Measurements from ENCODE around the gene PCBP3. TPM values are rescaled to one million over a fixed set of nuclear protein-coding genes. Genes with fewer than 3 reads are reported as not detected.

PCBP3 gene
- total RNA-seq, 2 donors from 2014 or later = 0.77 to 17.2 TPM

DNA sequence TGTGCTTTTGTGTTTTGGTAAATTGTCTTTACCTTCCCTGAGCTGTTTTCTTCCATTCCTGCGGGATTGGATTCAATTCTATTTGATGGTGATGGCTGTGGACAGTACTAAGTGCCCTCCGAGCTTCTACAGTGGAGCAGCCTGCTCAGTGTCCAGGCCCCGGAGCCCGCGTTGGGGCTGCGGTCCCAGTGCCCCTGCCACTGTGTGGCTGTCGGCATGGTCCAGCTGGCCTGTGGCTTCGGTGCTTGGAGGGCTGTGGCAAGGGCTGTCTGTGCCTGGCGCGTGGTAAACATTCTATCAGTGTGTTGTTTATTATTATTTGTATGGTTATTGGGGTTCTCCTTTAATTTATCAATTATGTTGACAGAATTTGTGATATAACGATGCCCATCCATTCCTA lies 228.9 kb downstream of the PCBP3 start:
- intact Hi-C loops (cut with DNase I) = no loop called here
- H3K27ac ChIP-seq = no peak overlapping the region
- WGBS = 89% methylated on average over 11 of the region's 11 CpGs
- H3K4me3 ChIP-seq = no peak overlapping the region
- DNase-seq (ENCODE audit: low spot score) = no peak
- no peaks in the 10 kb centered on the region for H3K27me3 ChIP-seq (replicated peaks; ENCODE audit: insufficient read depth)
- H3K4me1 ChIP-seq (replicated peaks) = no peaks in the 10 kb centered on the region
- H3K36me3 ChIP-seq = no peaks in the 10 kb centered on the region
- H3K9me3 ChIP-seq = no peaks in the 10 kb centered on the region
- TF ChIP-seq CTCF (IDR thresholded peaks at IDR 0.05) (no peak), POLR2AphosphoS5 (IDR thresholded peaks at IDR 0.05) (no peak), POLR2A (IDR thresholded peaks at IDR 0.05) (no peak)

DNA sequence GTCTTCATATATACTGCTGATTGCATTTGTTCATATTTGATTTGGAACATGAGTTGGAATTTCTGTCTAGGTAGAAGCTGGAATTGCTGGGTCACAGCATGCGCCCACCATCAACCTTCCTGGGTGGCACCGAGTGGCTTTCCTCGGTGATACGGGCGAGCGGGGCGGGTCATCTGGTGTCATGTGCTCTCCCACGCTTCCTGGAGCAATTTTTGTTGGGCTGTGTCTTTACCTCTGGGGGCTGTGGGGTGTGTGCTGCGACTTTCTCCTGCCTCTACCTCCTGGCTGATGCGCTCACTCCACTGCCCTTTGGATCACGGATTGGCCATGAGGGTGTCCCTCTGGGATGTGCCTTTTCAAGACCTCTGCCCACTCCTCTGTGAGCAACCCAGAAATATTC lies 229.4 kb downstream of the PCBP3 start:
- Histone ChIP-seq H3K27me3 (replicated peaks; ENCODE audit: insufficient read depth) (no peaks in the 10 kb centered on the region), H3K36me3 (no peaks in the 10 kb centered on the region), H3K27ac (no peak overlapping the region), H3K4me3 (no peak overlapping the region), H3K4me1 (replicated peaks) (no peaks in the 10 kb centered on the region), H3K9me3 (no peaks in the 10 kb centered on the region)
- DNase-seq (ENCODE audit: low spot score) = no peak
- intact Hi-C loops (cut with DNase I) = no loop called here
- 89% methylated on average over 11 of the region's 11 CpGs for WGBS
- TF ChIP-seq POLR2AphosphoS5 (IDR thresholded peaks at IDR 0.05) (no peak), CTCF (IDR thresholded peaks at IDR 0.05) (no peak), POLR2A (IDR thresholded peaks at IDR 0.05) (no peak)

- Histone ChIP-seq H3K4me1 (replicated peaks) (no peaks in the 10 kb centered on the region), H3K4me3 (no peak overlapping the region), H3K36me3 (no peaks in the 10 kb centered on the region), H3K27ac (no peak overlapping the region), H3K9me3 (no peaks in the 10 kb centered on the region), H3K27me3 (replicated peaks; ENCODE audit: insufficient read depth) (no peaks in the 10 kb centered on the region)
- no peak for DNase-seq (ENCODE audit: low spot score)
- TF ChIP-seq CTCF (IDR thresholded peaks at IDR 0.05) = no peak
- TF ChIP-seq POLR2A (IDR thresholded peaks at IDR 0.05) = no peak
- TF ChIP-seq POLR2AphosphoS5 (IDR thresholded peaks at IDR 0.05) = no peak
- WGBS = 73% methylated on average over 11 of the region's 11 CpGs
- intact Hi-C loops (cut with DNase I) = no loop called here
These were observed 229.9 kb downstream of the PCBP3 start for GRCh38 chr21:45873418-45873817.

DNA sequence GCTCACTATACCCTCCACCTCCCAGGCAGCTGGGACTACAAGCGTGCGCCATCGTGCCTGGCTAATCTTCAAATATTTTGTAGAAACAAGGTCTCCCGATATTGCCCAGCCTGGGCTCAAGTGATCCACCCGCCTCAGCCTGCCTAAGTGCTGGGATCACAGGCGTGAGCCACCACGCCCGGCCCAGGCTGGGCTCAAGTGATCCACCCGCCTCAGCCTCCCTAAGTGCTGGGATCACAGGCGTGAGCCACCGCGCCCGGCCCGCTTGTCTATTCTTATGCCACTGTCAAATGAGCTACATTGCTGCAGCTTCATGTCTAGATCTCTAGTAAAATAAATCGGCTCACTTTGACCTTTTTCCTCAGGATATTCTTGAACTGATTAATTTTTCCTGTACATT lies 230.3 kb downstream of the PCBP3 start:
- TF ChIP-seq POLR2AphosphoS5 (IDR thresholded peaks at IDR 0.05) = no peak
- no peak for TF ChIP-seq POLR2A (IDR thresholded peaks at IDR 0.05)
- TF ChIP-seq CTCF (IDR thresholded peaks at IDR 0.05) = no peak
- H3K36me3 ChIP-seq = no peaks in the 10 kb centered on the region
- no peaks in the 10 kb centered on the region for H3K4me1 ChIP-seq (replicated peaks)
- intact Hi-C loops (cut with DNase I) = no loop called here
- no peaks in the 10 kb centered on the region for H3K9me3 ChIP-seq
- no peak overlapping the region for H3K4me3 ChIP-seq
- H3K27ac ChIP-seq = no peak overlapping the region
- no peak for DNase-seq (ENCODE audit: low spot score)
- no peaks in the 10 kb centered on the region for H3K27me3 ChIP-seq (replicated peaks; ENCODE audit: insufficient read depth)
- WGBS = 91% methylated on average over 15 of the region's 15 CpGs

DNA sequence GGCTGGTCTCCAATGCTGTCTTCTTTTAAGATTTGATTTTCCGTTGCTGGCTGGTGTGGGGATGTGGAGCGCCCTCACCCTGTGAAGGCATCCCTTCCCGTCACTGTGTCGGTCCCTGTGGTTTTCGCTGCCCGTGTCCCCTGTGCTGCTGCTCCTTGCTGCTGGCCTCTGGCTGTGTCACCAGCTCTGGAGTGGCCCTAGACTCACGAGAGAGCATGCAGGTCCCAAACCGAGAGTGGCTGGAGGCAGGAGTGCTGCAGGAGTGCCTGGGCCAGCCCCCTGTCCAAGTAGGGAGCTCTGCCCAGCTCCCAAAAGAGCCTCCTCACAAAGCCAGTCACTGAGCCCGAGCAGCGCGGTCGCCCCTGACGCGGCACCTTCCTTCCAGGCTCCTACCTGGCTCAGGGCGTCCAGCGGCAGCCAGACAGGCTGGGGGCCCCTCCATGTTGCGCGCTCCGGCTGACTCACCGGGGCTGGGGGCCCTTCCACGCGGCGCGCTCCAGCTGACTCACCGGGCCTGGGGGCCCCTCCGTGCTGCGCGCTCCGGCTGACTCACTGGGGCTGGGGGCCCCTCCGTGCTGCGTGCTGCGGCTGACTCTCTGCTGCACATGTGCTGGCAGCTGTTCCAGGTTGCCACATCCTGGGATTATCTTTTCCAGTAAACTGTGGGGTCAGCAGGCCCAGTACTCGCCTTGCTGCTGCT lies 231.3 kb downstream of the PCBP3 start:
- WGBS = 48% methylated on average over 33 of the region's 33 CpGs
- Histone ChIP-seq H3K4me1 (replicated peaks) (no peaks in the 10 kb centered on the region), H3K4me3 (no peak overlapping the region), H3K9me3 (no peaks in the 10 kb centered on the region), H3K27me3 (replicated peaks; ENCODE audit: insufficient read depth) (no peaks in the 10 kb centered on the region), H3K27ac (no peak overlapping the region), H3K36me3 (no peaks in the 10 kb centered on the region)
- TF ChIP-seq POLR2AphosphoS5 (IDR thresholded peaks at IDR 0.05) (no peak), CTCF (IDR thresholded peaks at IDR 0.05) (no peak), POLR2A (IDR thresholded peaks at IDR 0.05) (no peak)
- no peak for DNase-seq (ENCODE audit: low spot score)
- intact Hi-C loops (cut with DNase I) = no loop called here
